GM18505 (cell line): ENCODE measurements around the gene BCL11B.

Source experiments
- ATAC-seq: cut with Tn5 transposase; IDR thresholded peaks from one replicate; pipeline ENCODE4 v1.9.1; 2021; ENCODE audit not compliant: unreplicated experiment
- POLR2A ChIP-seq: IDR thresholded peaks from 4 replicates; pipeline ENCODE4 v1.6.1; 2011; ENCODE audit warnings: borderline replicate concordance; ENCODE audit not compliant: insufficient read depth, insufficient read length; ENCODE audit errors: extremely low read depth

BCL11B gene

GRCh38 chr14:99312106-99312505, 40.1 kb upstream of the BCL11B start:
- no peak for TF ChIP-seq POLR2A
- ATAC-seq = no peak

- no peak for ATAC-seq
- TF ChIP-seq POLR2A = no peak
Measured at GRCh38 chr14:99309220-99309766, 37.3 kb upstream of the BCL11B start.

- no peak for ATAC-seq
- no peak for TF ChIP-seq POLR2A
Measured at GRCh38 chr14:99304208-99304607, 32.2 kb upstream of the BCL11B start.

GRCh38 chr14:99300190-99300589, 28.2 kb upstream of the BCL11B start:
- TF ChIP-seq POLR2A = no peak
- no peak for ATAC-seq

GRCh38 chr14:99296517-99296916, 24.5 kb upstream of the BCL11B start:
- no peak for TF ChIP-seq POLR2A
- ATAC-seq = no peak

- no peak for TF ChIP-seq POLR2A
- ATAC-seq = no peak
Measured at GRCh38 chr14:99289394-99290189, 17.6 kb upstream of the BCL11B start.

- no peak for TF ChIP-seq POLR2A
- no peak for ATAC-seq
Measured at GRCh38 chr14:99288948-99289347, 17.0 kb upstream of the BCL11B start.

- peak; percentile 85 for ATAC-seq
- TF ChIP-seq POLR2A = no peak
Measured at GRCh38 chr14:99287269-99287942, 15.4 kb upstream of the BCL11B start.

GRCh38 chr14:99286761-99287160, 14.8 kb upstream of the BCL11B start:
- no peak for TF ChIP-seq POLR2A
- peak; percentile 50 for ATAC-seq

GRCh38 chr14:99284254-99285004, 12.4 kb upstream of the BCL11B start:
- ATAC-seq = no peak
- no peak for TF ChIP-seq POLR2A

- ATAC-seq = no peak
- no peak for TF ChIP-seq POLR2A
Measured at GRCh38 chr14:99282261-99283050, 10.5 kb upstream of the BCL11B start.

- ATAC-seq = no peak
- TF ChIP-seq POLR2A = no peak
Measured at GRCh38 chr14:99281396-99281795, 9.4 kb upstream of the BCL11B start.
